Thoracic aorta (tissue), 2 donors: ENCODE measurements around the gene FAM120AOS. TPM values are rescaled to one million over a fixed set of nuclear protein-coding genes. Genes with fewer than 3 reads are reported as not detected.
A peak's percentile ranks its signal among the peaks of the same experiment; 100 is the strongest.

Experiments used
- ATAC-seq: fragments of 150-250 bp; one replicate; pipeline ENCODE4 v1.8.0; 2017; ENCODE audit warnings: low read depth; ENCODE audit not compliant: insufficient number of reproducible peaks, low FRiP score
- DNase-seq: peaks from one replicate; pipeline ENCODE4 v3.0.0-alpha.2; 2020; ENCODE audit warnings: low spot score
- H3K27ac ChIP-seq, 2 donors: fragments of 200-600 bp; sonication (generic); 1 replicate in 1 of 2; 2 replicates in 1 of 2; pipeline ENCODE4 v1.5.1; 2016; ENCODE audit warnings: mild to moderate bottlenecking in 2 of 2, moderate library complexity in 2 of 2
- H3K27me3 ChIP-seq: fragments of 200-600 bp; sonication (generic); replicated peaks from 2 replicates; pipeline ENCODE4 v1.6.0; 2016; ENCODE audit warnings: mild to moderate bottlenecking; ENCODE audit not compliant: insufficient read depth
- H3K36me3 ChIP-seq: fragments of 200-600 bp; sonication (generic); one replicate; pipeline ENCODE4 v1.5.1; 2016
- H3K4me1 ChIP-seq, 2 donors: fragments of 200-600 bp; sonication (generic); 1 replicate in 1 of 2; 2 replicates in 1 of 2; pipeline versions ENCODE4 v1.5.1 to v1.6.0; 2016; ENCODE audit warnings: low read depth in 2 of 2, mild to moderate bottlenecking in 1 of 2; ENCODE audit not compliant: control insufficient read depth in 1 of 2
- H3K4me3 ChIP-seq: fragments of 200-600 bp; sonication (generic); 2 replicates; pipeline ENCODE4 v1.5.1; 2016; ENCODE audit warnings: mild to moderate bottlenecking
- H3K9me3 ChIP-seq: fragments of 200-600 bp; sonication (generic); 2 replicates; pipeline ENCODE4 v1.5.1; 2016
- CTCF ChIP-seq: fragments of 200-600 bp; sonication (generic); IDR thresholded peaks from one replicate; pipeline ENCODE4 v1.5.1; 2019; ENCODE audit warnings: antibody characterized with exemption
- total RNA-seq, 2 donors: library from RNA; depleted of rRNA; stranded (reverse); fragments of >200 nt; gene quantifications; one replicate each; pipeline versions ENCODE4 v1.1.0 to v1.2.3, GENCODE V29; 2016

FAM120AOS gene
- 10 to 100 TPM; 48.5 to 56.2 TPM for total RNA-seq

- Histone ChIP-seq H3K27me3 (no peaks in the 10 kb centered on the region), H3K9me3 (no peaks in the 10 kb centered on the region), H3K4me3 (peak within 1 kb of the TSS; percentile 95), H3K4me1 (peaks cover 34 to 52% of the 10 kb centered on the region in 2 donors), H3K36me3 (peaks cover 2% of the 10 kb centered on the region), H3K27ac (peak within 1 kb of the TSS; percentile 79 to 92)
- TF ChIP-seq CTCF = no peak
- peak; percentile 86 for DNase-seq
- peak; percentile 57 for ATAC-seq
Observed at GRCh38 chr9:93453047-93453914, at the start of gene FAM120AOS. Gene FAM120AOS (minus strand): TSS chr9:93453581. CDS start chr9:93452709, 872 bp downstream.

- peak overlapping the region; percentile 65 for H3K4me3 ChIP-seq
- no peaks in the 10 kb centered on the region for H3K9me3 ChIP-seq
- H3K27me3 ChIP-seq = no peaks in the 10 kb centered on the region
- ATAC-seq = no peak
- H3K36me3 ChIP-seq = peaks cover 11% of the 10 kb centered on the region
- no peak for DNase-seq
- no peak for TF ChIP-seq CTCF
- H3K4me1 ChIP-seq = peaks cover 4 to 9% of the 10 kb centered on the region in 2 donors
- peak overlapping the region; percentile 26 to 47 for H3K27ac ChIP-seq
Observed at GRCh38 chr9:93501406-93501805, 48.0 kb upstream of the FAM120AOS start.

GRCh38 chr9:93500571-93501298 is 47.4 kb upstream of the FAM120AOS start:
- H3K9me3 ChIP-seq = no peaks in the 10 kb centered on the region
- H3K27me3 ChIP-seq = no peaks in the 10 kb centered on the region
- DNase-seq (no peak), ATAC-seq (no peak)
- H3K4me3 ChIP-seq = peak overlapping the region; percentile 65
- peaks cover 11% of the 10 kb centered on the region for H3K36me3 ChIP-seq
- H3K27ac ChIP-seq = peak overlapping the region; percentile 26 to 47
- H3K4me1 ChIP-seq = peaks cover 4 to 9% of the 10 kb centered on the region in 2 donors
- TF ChIP-seq CTCF = no peak

GRCh38 chr9:93496285-93496684 is 42.9 kb upstream of the FAM120AOS start:
- Histone ChIP-seq H3K4me3 (no peak overlapping the region), H3K27me3 (no peaks in the 10 kb centered on the region), H3K27ac (no peak overlapping the region), H3K4me1 (peaks cover 0 to 14% of the 10 kb centered on the region in 2 donors), H3K36me3 (peaks cover 19% of the 10 kb centered on the region), H3K9me3 (no peaks in the 10 kb centered on the region)
- ATAC-seq (no peak), DNase-seq (no peak)
- TF ChIP-seq CTCF = no peak

GRCh38 chr9:93493949-93494348 is 40.6 kb upstream of the FAM120AOS start:
- Histone ChIP-seq H3K4me3 (no peak overlapping the region), H3K27me3 (no peaks in the 10 kb centered on the region), H3K36me3 (peaks cover 19% of the 10 kb centered on the region), H3K4me1 (peaks cover 7 to 17% of the 10 kb centered on the region in 2 donors), H3K9me3 (no peaks in the 10 kb centered on the region), H3K27ac (no peak overlapping the region)
- DNase-seq (no peak), ATAC-seq (no peak)
- no peak for TF ChIP-seq CTCF
